ENCODE results near the gene CAVIN3.

CAVIN3 gene

GRCh38 chr11:6320411-6321155, at the start of gene CAVIN3:
CAVIN3 (minus strand) TSS chr11:6320501; CDS start chr11:6320476, 25 bp downstream.
- no peak for DNase-seq (ENCODE audit: low read depth)

GRCh38 chr11:6365659-6366058, 45.4 kb upstream of the CAVIN3 start:
- DNase-seq (ENCODE audit: low read depth), result no peak

GRCh38 chr11:6362873-6363678, 42.8 kb upstream of the CAVIN3 start:
- DNase-seq (ENCODE audit: low read depth), result peak; percentile 50

GRCh38 chr11:6362185-6362872, 42.0 kb upstream of the CAVIN3 start:
- no peak for DNase-seq (ENCODE audit: low read depth)

- DNase-seq (ENCODE audit: low read depth), result no peak
Measured at GRCh38 chr11:6360183-6360582, 39.9 kb upstream of the CAVIN3 start.

- no peak for DNase-seq (ENCODE audit: low read depth)
Measured at GRCh38 chr11:6357222-6357621, 36.9 kb upstream of the CAVIN3 start.

- no peak for DNase-seq (ENCODE audit: low read depth)
Measured at GRCh38 chr11:6356503-6357055, 36.3 kb upstream of the CAVIN3 start.

GRCh38 chr11:6354651-6355485, 34.6 kb upstream of the CAVIN3 start:
- DNase-seq (ENCODE audit: low read depth), result no peak

GRCh38 chr11:6353367-6353987, 33.2 kb upstream of the CAVIN3 start:
- DNase-seq (ENCODE audit: low read depth), result peak; percentile 35

- DNase-seq (ENCODE audit: low read depth), result no peak
Measured at GRCh38 chr11:6351782-6352382, 31.6 kb upstream of the CAVIN3 start.

- no peak for DNase-seq (ENCODE audit: low read depth)
Measured at GRCh38 chr11:6350486-6350885, 30.2 kb upstream of the CAVIN3 start.

- no peak for DNase-seq (ENCODE audit: low read depth)
Measured at GRCh38 chr11:6350043-6350442, 29.7 kb upstream of the CAVIN3 start.

GRCh38 chr11:6345366-6345765, 25.1 kb upstream of the CAVIN3 start:
- no peak for DNase-seq (ENCODE audit: low read depth)

GRCh38 chr11:6336293-6336692, 16.0 kb upstream of the CAVIN3 start:
- DNase-seq (ENCODE audit: low read depth), result no peak

- no peak for DNase-seq (ENCODE audit: low read depth)
Measured at GRCh38 chr11:6334806-6335205, 14.5 kb upstream of the CAVIN3 start.

GRCh38 chr11:6333095-6333494, 12.8 kb upstream of the CAVIN3 start:
- no peak for DNase-seq (ENCODE audit: low read depth)

GRCh38 chr11:6332066-6332465, 11.8 kb upstream of the CAVIN3 start:
- DNase-seq (ENCODE audit: low read depth), result no peak

- DNase-seq (ENCODE audit: low read depth), result no peak
Measured at GRCh38 chr11:6328321-6328720, 8.0 kb upstream of the CAVIN3 start.

- DNase-seq (ENCODE audit: low read depth), result no peak
Measured at GRCh38 chr11:6327806-6328205, 7.5 kb upstream of the CAVIN3 start.

GRCh38 chr11:6326985-6327384, 6.7 kb upstream of the CAVIN3 start:
- DNase-seq (ENCODE audit: low read depth), result no peak

- DNase-seq (ENCODE audit: low read depth), result no peak
Measured at GRCh38 chr11:6326303-6326702, 6.0 kb upstream of the CAVIN3 start.
